ENCODE measurements around the gene UMODL1. TPM values are rescaled to one million over a fixed set of nuclear protein-coding genes. Genes with fewer than 3 reads are reported as not detected.

UMODL1 gene
- total RNA-seq, 4 donors from 2014 or later: 0.15 to 0.21 TPM; not detected in 2

DNA sequence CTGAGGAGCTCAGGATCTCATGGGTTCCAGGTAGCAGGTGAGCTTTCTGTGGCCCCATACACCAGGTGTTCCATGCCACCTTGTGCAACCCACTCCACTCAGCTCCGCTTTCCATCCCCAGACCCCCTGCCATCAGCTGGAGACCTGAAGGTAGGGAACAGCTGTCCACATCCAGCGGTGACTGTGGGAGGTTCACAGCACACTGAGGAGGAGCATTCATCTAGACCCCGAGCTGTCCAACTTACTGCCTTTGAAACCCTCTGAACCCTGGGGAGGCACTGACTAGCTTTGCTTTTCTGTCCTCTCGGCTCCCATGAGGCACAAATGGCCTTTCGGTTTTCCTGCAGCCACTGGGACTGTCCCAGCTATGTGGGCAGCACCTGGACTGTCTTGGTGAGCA lies 119.9 kb downstream of the UMODL1 start:
- Histone ChIP-seq H3K27me3 (no peaks in the 10 kb centered on the region), H3K9me3 (no peaks in the 10 kb centered on the region), H3K36me3 (no peaks in the 10 kb centered on the region), H3K27ac (no peak overlapping the region), H3K4me3 (no peak overlapping the region), H3K4me1 (peaks cover 27% of the 10 kb centered on the region)
- TF ChIP-seq POLR2A (IDR thresholded peaks at IDR 0.05) (no peak), EP300 (IDR thresholded peaks at IDR 0.05) (no peak), POLR2AphosphoS5 (IDR thresholded peaks at IDR 0.05) (no peak), CTCF (IDR thresholded peaks at IDR 0.05) (no peak)
- no peak for DNase-seq (ENCODE audit: low spot score in 2 of 2)
- WGBS: 89% methylated on average over 5 of the region's 5 CpGs

DNA sequence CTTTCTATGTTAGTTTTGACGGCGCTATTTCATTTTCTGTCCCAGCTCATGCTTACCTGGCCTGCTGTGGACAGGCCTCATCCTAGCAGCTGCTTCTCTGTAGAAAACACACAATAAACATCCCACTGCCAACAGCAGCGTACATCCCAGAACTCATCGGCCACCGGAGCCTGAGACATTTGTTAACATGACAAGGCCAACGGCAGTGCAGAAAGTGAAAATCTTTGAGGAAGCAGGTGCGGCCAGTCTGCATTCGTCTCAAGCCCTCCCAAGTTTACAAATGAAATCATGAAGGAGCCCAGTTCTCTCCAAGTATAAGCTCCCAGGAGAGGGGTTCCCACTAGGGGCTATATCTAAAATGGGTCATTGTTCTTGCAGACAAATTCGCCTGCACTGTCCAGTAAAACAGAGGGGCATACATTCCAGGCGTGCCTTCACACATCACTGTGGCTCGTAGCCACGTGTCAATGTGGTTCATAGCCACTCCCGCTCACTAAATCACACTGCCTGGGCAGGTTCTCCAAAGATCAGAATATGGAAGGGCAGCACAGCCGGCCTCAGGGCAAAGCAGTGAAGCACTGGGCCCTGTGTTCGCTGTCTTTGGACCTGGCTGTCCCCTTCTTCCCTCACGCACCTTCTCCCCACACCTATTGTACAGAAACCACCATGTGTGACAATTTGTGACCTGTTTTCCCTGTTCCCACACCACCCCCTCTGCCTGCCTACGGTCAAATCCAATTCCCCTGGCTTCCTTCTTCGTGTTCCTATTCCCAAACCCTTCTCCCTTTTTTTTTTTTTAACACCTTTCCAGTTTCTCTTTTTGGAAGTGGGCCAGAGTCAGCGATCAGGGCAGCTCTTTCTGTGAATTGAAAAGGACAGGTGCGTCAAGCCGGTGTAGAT lies 120.8 kb downstream of the UMODL1 start:
- Histone ChIP-seq H3K36me3 (no peaks in the 10 kb centered on the region), H3K27me3 (no peaks in the 10 kb centered on the region), H3K27ac (no peak overlapping the region), H3K9me3 (no peaks in the 10 kb centered on the region), H3K4me1 (peaks cover 27% of the 10 kb centered on the region), H3K4me3 (no peak overlapping the region)
- no peak for DNase-seq (ENCODE audit: low spot score in 2 of 2)
- 62% methylated on average over 21 of the region's 21 CpGs for WGBS
- TF ChIP-seq EP300 (IDR thresholded peaks at IDR 0.05) (no peak), POLR2A (IDR thresholded peaks at IDR 0.05) (no peak), POLR2AphosphoS5 (IDR thresholded peaks at IDR 0.05) (no peak), CTCF (IDR thresholded peaks at IDR 0.05) (no peak)

Other genes starting within 250 kb of the UMODL1 start
- 10 to 100 TPM in 3 of 4 donors, 1 to 10 TPM in 1; 7.6 to 27.5 (median 12.9) TPM for gene PRDM15, start 192.0 kb upstream of the UMODL1 start, total RNA-seq
- gene C2CD2, start 117.3 kb upstream of the UMODL1 start, total RNA-seq: 10 to 100 TPM; 35.9 to 43.8 (median 38.9) TPM
- gene ZBTB21, start 61.0 kb upstream of the UMODL1 start, total RNA-seq: 10 to 100 TPM; 24.5 to 39.1 (median 30.5) TPM
- 10 to 100 TPM; 32.0 to 54.0 (median 35.2) TPM for gene ABCG1, start 147.8 kb downstream of the UMODL1 start, total RNA-seq
- 1 to 10 TPM in 3 of 4 donors, not detected in 1; 1.9 to 8.0 (median 5.5) TPM for gene TFF3, start 244.1 kb downstream of the UMODL1 start, total RNA-seq

Measured in suprapubic skin (tissue), 4 donors.